Muscle layer of colon (tissue), 2 donors: ENCODE data around the gene KLF8.

Experiments
- H3K27ac ChIP-seq: one replicate; pipeline ENCODE4 v1.7.0; 2013; ENCODE audit warnings: low read depth, mild to moderate bottlenecking, low read length, moderate library complexity
- H3K27me3 ChIP-seq, 2 donors: one replicate each; pipeline ENCODE4 v1.7.0; 2013; ENCODE audit warnings: low read length in 2 of 2, mild to moderate bottlenecking in 2 of 2; ENCODE audit not compliant: insufficient read depth in 2 of 2, control insufficient read depth in 1 of 2
- H3K36me3 ChIP-seq: one replicate; pipeline ENCODE4 v1.7.0; 2013; ENCODE audit warnings: mild to moderate bottlenecking, low read length; ENCODE audit not compliant: insufficient read depth
- H3K4me1 ChIP-seq: one replicate; pipeline ENCODE4 v1.7.0; 2013; ENCODE audit warnings: mild to moderate bottlenecking, low read length; ENCODE audit not compliant: insufficient read depth
- H3K4me3 ChIP-seq, 2 donors: one replicate each; pipeline ENCODE4 v1.7.0; 2013; ENCODE audit warnings: low read length in 2 of 2, low read depth in 1 of 2, mild to moderate bottlenecking in 1 of 2, moderate library complexity in 1 of 2
- H3K9ac ChIP-seq: one replicate; pipeline ENCODE4 v1.7.0; 2013; ENCODE audit warnings: low read length
- H3K9me3 ChIP-seq: one replicate; pipeline ENCODE4 v1.7.0; 2013; ENCODE audit warnings: mild to moderate bottlenecking, low read length
- donor health status: abdominal sarcoma.
- donor health status: Adenocarcinoma of cecum.

KLF8 gene

DNA sequence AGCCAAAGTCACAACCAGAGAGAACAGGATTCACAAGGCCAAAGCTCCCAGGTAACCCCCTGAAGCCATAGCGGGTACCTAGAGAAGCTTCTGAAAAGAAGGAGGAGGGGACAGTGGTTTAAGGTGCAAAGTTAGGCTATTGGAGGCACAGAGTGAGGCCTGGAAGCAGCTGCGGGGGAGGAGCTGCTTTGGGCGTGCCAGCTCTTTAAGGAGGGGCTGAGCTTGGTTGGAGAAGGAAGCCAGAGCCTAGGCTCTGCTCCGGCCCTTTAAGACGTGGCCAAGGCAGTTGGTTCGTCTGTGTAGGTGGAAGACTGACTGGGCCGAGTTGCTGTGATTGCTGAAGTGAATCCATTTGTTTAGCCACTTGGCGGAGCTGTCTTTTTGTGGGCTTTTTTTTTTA is 1.5 kb downstream of the KLF8 start:
- H3K9ac ChIP-seq = peak overlapping the region; percentile 63
- peaks cover 10% of the 10 kb centered on the region for H3K4me1 ChIP-seq
- no peaks in the 10 kb centered on the region for H3K9me3 ChIP-seq
- H3K36me3 ChIP-seq = no peaks in the 10 kb centered on the region
- peak overlapping the region; percentile 80 for H3K27ac ChIP-seq
- H3K27me3 ChIP-seq = peaks cover 3 to 23% of the 10 kb centered on the region in 2 donors
- peak overlapping the region; percentile 54 to 62 for H3K4me3 ChIP-seq

DNA sequence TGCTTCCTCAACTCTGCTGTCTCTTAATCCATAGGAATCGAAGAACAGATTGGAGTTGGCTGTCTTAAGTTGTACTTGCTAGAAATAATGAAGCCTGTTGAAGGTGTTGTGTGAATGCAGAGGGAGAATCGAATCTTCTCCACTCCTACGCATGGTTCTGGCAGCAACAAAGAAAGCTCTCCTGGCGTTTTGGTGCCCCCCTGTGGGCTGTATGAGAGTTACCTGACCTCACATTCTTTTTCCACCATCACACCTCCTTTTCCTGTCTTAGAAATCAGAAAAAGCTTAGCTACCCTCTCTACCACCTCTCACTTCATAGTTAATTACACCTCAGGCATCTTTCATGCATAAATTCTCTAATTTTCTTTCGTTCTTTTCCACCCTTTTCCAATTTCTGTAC is 16.3 kb downstream of the KLF8 start:
- Histone ChIP-seq H3K27ac (no peak overlapping the region), H3K4me1 (no peaks in the 10 kb centered on the region), H3K27me3 (no peaks in the 10 kb centered on the region), H3K9ac (no peak overlapping the region), H3K36me3 (no peaks in the 10 kb centered on the region), H3K9me3 (no peaks in the 10 kb centered on the region), H3K4me3 (no peak overlapping the region)

DNA sequence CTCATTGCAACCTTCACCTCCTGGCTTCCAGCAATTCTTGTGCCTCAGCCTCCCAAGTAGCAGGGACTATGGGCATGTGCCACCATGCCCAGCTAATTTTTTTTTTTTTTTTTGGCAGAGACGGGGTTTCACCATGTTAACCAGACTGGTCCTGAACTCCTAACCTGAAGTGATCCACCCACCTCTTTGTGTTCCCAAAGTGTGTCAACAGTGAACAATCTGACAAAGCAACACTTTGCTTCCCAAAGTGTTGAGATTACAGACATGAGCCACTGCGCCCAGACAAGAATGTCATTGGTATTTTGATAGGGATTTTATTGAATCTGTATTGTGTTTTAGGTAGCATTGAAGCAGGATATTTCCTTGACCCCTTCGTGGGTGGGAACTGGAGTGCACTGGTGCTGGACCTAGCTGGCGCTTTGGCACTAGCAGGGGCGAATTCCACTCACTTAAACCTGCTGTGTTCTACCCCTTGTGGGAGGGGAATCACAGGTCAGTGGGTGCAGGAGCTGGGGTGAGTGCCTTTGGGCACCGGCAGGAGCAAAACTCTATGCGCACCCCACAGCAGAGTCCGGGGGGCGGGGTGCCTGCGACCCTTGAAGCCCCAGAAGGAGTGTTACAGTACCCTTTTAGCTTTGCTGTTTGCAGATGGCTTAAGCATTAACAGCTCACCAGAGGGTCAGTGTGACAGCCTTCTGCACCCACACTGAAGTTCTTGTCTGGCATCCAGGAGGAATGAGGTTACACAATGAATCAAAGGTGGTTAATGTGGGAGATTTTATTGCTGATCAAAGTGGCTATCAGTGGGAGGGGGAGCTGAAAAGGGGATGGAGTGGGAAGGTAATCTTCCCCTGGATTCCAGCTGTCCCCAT is 21.9 kb downstream of the KLF8 start:
- no peaks in the 10 kb centered on the region for H3K27me3 ChIP-seq
- H3K9ac ChIP-seq = no peak overlapping the region
- no peaks in the 10 kb centered on the region for H3K9me3 ChIP-seq
- H3K27ac ChIP-seq = no peak overlapping the region
- no peaks in the 10 kb centered on the region for H3K4me1 ChIP-seq
- no peaks in the 10 kb centered on the region for H3K36me3 ChIP-seq
- H3K4me3 ChIP-seq = no peak overlapping the region

DNA sequence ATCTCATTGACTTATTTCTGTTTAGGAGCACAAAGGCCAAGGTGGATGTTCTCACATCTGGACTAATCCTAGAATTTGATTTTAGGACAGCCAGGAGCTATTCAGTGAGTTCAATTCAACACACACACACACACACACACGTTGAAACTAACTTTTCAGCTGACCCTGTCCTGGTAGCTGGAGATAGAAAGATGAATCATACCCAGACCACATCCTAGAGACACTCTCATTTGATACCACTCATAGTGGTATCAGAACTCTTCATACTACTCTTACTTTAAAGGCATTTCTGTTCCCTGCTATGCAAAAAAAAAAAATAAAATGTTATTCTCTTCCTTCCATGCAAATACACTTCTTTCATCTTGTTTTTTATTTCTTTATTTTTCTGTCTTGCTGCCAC is 36.7 kb downstream of the KLF8 start:
- H3K4me1 ChIP-seq = no peaks in the 10 kb centered on the region
- H3K27me3 ChIP-seq = no peaks in the 10 kb centered on the region
- no peak overlapping the region for H3K4me3 ChIP-seq
- no peak overlapping the region for H3K27ac ChIP-seq
- no peaks in the 10 kb centered on the region for H3K9me3 ChIP-seq
- H3K9ac ChIP-seq = no peak overlapping the region
- no peaks in the 10 kb centered on the region for H3K36me3 ChIP-seq

DNA sequence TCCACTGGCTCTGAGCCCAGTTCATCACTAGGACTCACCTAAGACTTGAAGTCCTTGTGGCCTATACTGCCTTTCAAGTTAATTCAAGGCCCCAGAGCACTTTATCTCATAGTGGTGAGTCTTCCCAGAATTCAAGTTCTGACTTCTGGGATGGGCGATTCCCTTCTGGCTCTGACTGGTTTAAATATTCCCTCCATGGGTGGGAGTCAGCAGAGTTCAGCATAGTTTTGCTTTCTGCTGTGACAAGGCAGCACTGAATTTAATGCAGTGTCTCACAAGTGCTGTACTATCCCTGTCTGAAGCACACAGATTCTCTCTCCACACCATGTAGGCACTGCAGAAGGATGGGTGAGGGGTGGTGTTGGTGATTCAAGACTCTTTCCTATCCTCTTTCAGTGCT is 46.5 kb downstream of the KLF8 start:
- Histone ChIP-seq H3K4me3 (no peak overlapping the region), H3K9me3 (no peaks in the 10 kb centered on the region), H3K27me3 (peaks cover 0 to 4% of the 10 kb centered on the region in 2 donors), H3K4me1 (no peaks in the 10 kb centered on the region), H3K36me3 (no peaks in the 10 kb centered on the region), H3K27ac (no peak overlapping the region), H3K9ac (no peak overlapping the region)

DNA sequence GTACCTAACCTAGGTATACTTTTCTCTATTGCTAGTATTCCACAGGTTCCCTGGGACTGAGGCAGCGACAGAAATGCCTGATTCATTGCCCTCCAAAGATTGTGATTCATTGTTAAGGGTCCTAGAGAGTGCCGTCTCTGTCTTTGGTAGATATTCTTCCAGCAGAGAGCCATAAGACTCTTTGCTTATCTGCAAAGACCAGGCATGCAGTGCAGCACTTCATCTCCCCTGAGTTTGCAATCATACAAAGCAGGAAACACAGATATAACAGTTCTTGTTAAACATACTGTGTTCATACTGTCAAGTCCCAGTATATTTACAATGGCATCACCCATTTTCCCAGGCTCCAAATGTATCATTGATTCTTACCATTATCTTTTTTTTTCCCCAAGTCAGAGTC is 47.7 kb downstream of the KLF8 start:
- Histone ChIP-seq H3K27ac (no peak overlapping the region), H3K36me3 (no peaks in the 10 kb centered on the region)

DNA sequence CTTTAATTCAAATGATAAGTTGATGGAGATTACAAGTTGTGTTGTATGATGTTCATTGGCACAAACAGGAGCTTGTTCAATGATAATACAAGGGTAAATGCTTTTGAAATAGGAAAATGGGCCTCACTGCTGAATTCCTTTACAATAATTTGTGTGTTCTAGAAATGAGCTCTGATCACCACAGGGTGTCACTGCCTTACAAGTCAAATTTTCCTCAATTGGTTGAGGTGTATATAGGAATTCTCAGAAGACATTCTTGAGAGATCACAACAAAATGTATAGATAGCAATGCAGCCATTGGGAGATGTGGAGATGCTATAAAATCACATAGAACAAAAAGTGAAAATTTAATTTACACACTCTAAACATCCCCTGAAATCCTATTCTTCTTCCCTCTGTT is 49.6 kb downstream of the KLF8 start:
- peaks cover 0 to 4% of the 10 kb centered on the region in 2 donors for H3K27me3 ChIP-seq
- H3K9me3 ChIP-seq = no peaks in the 10 kb centered on the region
- no peaks in the 10 kb centered on the region for H3K4me1 ChIP-seq
- no peak overlapping the region for H3K9ac ChIP-seq
- no peaks in the 10 kb centered on the region for H3K36me3 ChIP-seq
- no peak overlapping the region for H3K27ac ChIP-seq
- no peak overlapping the region for H3K4me3 ChIP-seq

More for the DNA sequence above, 47.7 kb downstream of the KLF8 start:
- no peaks in the 10 kb centered on the region for H3K4me1 ChIP-seq
- H3K9me3 ChIP-seq = no peaks in the 10 kb centered on the region
- H3K27me3 ChIP-seq = peaks cover 0 to 4% of the 10 kb centered on the region in 2 donors
- no peak overlapping the region for H3K4me3 ChIP-seq
- H3K9ac ChIP-seq = no peak overlapping the region

DNA sequence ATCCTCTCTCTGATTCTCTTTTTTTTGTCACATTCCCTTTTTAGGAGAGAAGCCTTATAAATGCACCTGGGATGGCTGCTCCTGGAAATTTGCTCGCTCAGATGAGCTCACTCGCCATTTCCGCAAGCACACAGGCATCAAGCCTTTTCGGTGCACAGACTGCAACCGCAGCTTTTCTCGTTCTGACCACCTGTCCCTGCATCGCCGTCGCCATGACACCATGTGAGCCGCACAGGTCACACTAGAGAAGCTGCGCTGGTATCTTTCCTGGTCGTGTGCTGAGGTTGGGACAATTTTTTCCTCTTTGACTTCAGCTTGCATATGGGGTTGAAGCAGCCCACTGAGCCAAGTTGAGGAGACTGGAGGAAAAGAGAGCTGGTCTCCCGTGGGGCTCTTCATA is 52.1 kb downstream of the KLF8 start:
- Histone ChIP-seq H3K9me3 (no peaks in the 10 kb centered on the region), H3K36me3 (no peaks in the 10 kb centered on the region), H3K4me1 (no peaks in the 10 kb centered on the region), H3K9ac (no peak overlapping the region), H3K27ac (no peak overlapping the region), H3K27me3 (no peaks in the 10 kb centered on the region), H3K4me3 (no peak overlapping the region)

DNA sequence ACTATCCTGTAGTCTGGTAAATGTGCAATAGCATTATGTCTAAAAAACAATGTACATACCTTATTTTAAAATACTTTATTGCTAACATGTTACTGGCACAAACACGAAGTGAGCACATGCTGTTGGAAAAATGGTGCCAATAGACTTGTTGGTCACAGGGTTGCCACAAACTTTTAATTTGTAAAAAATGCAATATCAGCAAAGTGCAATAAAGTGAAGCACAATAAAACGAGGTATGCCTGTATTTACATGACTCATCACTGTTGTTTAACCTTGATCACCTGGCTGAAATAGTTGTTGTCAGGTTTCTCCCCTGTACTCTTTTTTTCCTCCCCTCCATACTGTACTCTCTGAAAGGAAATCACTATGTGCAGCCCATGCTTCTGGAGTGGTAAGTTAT is 56.5 kb downstream of the KLF8 start:
- H3K36me3 ChIP-seq = no peaks in the 10 kb centered on the region
- H3K9ac ChIP-seq = no peak overlapping the region
- H3K27me3 ChIP-seq = no peaks in the 10 kb centered on the region
- H3K4me3 ChIP-seq = no peak overlapping the region
- H3K27ac ChIP-seq = no peak overlapping the region
- H3K4me1 ChIP-seq = no peaks in the 10 kb centered on the region
- no peaks in the 10 kb centered on the region for H3K9me3 ChIP-seq

DNA sequence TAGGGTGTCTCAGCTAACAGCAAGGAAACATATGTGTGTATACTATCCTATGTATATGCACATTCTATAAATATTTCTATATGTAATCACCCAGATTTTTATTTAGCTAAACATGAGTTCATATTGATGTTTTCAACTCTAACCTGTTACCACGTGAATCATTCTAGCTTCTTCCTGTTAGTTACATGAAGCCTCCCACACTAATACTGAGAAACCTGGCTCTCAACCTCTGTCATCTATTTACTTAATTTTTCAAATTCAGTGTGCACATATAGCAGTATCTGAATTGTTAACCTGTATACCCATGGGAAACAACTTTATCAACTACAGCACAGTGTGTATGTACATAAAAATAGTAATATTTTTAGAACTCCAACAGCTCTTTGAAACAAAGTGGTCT is 57.3 kb downstream of the KLF8 start:
- H3K36me3 ChIP-seq = no peaks in the 10 kb centered on the region
- no peak overlapping the region for H3K9ac ChIP-seq
- no peak overlapping the region for H3K27ac ChIP-seq
- H3K27me3 ChIP-seq = no peaks in the 10 kb centered on the region
- H3K4me3 ChIP-seq = no peak overlapping the region
- H3K4me1 ChIP-seq = no peaks in the 10 kb centered on the region
- no peaks in the 10 kb centered on the region for H3K9me3 ChIP-seq

DNA sequence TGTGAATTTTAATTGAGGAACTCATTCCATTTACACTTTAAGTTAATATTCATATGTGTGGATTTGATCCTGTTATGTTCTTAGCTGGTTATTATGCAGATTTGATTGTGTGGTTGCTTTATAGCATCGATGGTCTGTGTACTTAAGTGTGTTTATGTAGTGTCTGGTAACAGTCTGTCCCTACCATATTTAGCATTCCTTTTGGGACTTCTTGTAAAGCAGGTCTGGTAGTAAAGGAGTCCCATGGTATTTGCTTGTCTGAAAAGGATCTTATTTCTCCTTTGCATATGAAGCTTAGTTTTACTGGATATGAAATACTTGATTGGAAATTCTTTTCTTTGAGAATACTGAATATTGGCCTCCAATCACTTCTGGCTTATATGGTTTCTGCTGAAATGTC is 76.6 kb downstream of the KLF8 start:
- H3K27ac ChIP-seq = no peak overlapping the region
- H3K4me1 ChIP-seq = no peaks in the 10 kb centered on the region
- H3K36me3 ChIP-seq = no peaks in the 10 kb centered on the region
- H3K4me3 ChIP-seq = no peak overlapping the region
- H3K9me3 ChIP-seq = no peaks in the 10 kb centered on the region
- H3K9ac ChIP-seq = no peak overlapping the region
- H3K27me3 ChIP-seq = no peaks in the 10 kb centered on the region

DNA sequence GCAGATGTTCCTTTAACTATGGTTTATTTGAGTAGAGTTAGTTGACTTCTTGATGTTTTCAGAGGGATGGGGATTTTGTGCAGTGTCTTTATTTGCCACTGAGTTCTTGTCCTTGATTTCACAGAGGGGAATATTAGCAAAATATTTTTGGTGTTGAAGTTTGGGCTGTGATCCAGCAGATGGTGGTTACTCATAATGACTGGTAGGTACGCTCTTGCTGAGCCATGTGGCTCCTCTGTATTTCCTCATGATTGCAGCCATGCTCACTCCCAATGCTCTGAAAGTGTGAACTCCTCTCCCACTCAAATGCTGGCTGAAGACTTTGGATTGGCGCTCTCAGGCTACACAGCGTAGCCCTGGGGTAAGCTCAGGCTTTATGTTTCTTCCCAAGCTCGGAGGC is 77.7 kb downstream of the KLF8 start:
- no peaks in the 10 kb centered on the region for H3K9me3 ChIP-seq

More for the DNA sequence above, 77.7 kb downstream of the KLF8 start:
- Histone ChIP-seq H3K9ac (no peak overlapping the region), H3K36me3 (no peaks in the 10 kb centered on the region), H3K27ac (no peak overlapping the region), H3K4me3 (no peak overlapping the region), H3K27me3 (no peaks in the 10 kb centered on the region), H3K4me1 (no peaks in the 10 kb centered on the region)
